NCI-H2227 (cell line): ENCODE data around the gene ERBB4.

ENCODE experiments used
- DNase-seq: peaks from one replicate; lab custom pipeline; 2025; ENCODE audit not compliant: unreplicated experiment; lab: John Stamatoyannopoulos, UW

Gene ERBB4

DNA sequence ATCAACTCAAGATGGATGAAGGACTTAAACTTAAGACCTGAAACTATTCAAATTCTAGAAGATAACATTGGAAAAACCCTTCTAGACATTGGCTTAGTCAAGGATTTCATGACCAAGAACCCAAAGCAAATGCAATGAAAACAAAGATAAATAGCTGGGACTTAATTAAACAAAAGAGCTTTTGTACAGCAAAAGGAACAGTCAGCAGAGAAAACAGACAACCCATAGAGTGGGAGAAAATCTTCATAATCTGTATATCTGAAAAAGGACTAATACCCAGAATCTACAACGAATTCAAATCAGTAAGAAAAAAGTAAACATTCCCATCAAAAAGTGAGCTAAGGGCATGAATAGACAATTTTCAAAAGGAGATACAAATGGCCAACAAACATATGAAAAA lies 171.2 kb downstream of the ERBB4 start:
- DNase-seq, result no peak

DNA sequence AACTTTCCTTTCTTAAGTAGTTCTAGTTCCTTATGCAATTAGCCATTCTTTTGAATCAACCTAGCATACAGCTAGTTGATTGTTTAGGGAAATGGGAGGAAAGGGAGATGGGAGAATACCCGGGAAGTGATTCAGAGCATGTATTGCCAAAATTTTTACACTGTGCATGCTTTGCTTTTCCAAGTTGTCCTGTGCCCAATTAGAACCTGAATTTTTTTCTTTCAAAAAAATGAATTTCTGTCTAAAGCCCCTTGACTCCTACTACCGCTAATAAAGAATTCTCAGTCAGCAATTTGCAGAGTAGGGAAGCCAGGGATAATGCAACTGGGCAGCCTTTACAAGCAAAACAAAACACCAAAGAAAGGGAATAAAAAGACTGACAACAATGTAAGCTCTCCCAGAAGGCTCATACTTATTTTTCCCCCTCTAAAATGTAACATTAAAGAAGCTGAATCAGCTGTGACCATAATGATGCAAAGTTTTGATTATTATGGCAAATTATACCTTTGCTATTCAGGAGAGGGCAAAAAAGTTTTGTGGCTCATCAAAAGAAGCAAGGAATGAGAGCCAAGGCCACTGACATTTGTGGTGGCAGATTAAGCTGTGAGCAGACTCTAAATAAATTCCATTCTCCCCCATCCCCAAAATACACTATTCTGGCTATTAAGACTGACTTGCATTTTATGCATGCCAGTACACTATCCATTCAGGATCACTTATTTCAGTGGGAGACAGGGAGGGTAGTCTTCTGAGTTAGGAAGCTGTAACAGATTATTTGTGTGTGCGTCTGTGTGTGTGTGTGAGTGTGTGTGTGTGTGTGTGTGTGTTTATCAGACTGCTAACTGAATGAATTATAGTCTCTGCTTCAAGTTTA lies 174.3 kb downstream of the ERBB4 start:
- no peak for DNase-seq

DNA sequence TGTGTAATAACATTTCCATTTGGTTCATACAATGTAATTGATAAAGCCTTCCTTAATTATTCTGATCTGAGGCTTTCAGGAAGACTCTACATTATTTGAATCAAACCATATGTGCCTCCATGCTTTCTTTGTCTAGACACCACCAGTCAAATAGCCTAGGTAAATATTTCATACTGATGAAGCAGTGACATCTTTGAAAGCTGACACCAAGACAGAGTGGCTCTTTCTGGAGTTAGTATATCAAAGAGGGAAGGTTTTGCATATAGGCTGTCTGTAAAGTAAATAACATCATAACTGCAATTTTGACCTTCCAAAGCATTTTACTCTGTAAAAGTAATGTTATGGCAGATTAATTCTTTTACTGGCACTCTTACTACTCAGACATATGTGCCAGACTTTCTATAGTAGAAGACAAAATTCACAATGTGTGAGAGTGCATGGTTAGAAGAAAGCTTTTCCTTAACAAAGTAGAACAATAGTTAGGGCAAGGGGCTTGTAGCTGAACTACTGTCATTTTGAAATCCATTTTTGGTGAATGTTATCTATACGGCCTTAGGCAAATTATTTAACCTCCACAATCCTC lies 177.3 kb downstream of the ERBB4 start:
- DNase-seq, result no peak

DNA sequence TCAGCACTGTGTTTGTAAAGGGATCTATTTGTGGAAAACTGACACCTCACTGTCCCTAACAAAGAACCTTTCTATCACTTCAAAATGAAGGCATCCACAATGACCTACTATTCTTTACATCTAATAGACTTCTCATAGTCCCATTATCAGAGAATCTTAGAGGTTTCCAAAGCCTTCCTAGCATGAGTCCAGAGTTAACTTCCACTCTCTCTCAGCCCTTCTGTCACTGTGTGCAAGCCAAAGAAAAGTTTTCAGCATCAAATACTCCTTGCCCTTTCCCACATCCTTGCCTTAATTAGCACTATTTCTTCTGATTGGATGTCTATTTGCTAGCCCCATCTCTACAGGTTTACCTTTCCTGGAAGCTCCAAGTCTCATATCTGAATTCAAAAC lies 178.5 kb downstream of the ERBB4 start:
- DNase-seq, result no peak

DNA sequence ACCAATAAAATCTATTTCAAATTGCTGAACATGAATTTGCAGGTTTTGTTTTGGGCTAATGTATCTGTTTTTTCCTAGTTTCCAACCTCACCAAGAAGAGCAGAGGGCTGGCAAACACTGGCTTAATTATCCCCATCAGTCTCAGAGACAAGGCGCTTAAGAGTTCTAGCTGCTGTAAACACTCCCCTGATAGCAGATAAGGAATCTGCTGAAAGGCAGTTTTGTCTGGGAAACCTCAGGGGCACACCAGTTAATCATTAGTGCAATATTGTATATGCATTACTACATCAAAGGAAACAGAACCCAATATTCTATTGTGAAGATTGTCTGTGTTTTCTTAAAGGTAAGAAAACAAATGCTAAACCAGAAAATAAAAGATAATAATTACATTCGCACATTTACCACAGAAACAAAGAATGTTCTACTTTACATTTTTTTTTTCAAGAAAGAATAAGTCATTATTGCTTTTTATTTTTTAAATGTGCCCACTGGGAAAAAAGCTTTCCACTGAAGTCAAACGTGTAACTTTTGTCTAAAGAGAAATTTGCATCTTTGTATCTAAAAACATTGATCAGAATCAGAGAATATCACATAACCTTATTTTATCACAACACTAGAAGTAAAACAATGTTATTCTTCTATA lies 179.1 kb downstream of the ERBB4 start:
- peak; percentile 20 for DNase-seq

DNA sequence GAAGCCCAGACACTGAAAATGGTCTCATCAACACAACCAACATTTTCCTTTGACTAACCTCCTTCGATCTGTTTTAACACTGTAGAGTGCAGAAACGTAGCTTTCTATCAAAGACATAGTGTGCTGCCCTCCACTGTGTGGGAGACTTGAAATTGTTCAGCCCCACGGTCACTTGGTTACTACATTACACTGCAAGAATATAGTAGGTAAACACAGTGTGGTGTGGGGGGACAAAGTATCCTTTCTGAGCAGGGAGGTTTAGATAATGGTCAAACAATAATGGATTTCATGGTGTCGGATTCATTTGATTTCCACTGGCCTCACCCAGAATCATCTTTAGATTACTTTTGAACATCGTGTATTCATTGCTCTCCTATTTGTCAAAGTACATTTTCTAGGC lies 181.0 kb downstream of the ERBB4 start:
- peak; percentile 27 for DNase-seq

DNA sequence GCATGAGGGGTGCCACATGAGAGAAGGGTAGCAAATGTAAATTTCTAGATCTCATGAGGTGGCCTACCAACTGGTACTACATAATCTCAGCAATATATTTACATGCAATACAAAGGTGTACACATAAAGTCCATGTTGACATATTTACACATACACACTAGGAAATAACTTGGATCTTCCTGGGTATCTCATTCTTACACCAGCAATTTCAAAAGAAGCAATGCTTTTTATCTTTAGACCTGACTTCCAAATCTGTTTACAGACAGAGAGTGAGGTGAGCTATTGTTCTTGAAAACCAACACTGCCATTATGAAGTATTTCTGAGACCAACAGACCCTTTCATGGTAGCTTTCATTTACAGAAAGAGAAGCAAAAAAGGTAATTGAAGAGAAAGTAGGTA lies 184.2 kb downstream of the ERBB4 start:
- no peak for DNase-seq

DNA sequence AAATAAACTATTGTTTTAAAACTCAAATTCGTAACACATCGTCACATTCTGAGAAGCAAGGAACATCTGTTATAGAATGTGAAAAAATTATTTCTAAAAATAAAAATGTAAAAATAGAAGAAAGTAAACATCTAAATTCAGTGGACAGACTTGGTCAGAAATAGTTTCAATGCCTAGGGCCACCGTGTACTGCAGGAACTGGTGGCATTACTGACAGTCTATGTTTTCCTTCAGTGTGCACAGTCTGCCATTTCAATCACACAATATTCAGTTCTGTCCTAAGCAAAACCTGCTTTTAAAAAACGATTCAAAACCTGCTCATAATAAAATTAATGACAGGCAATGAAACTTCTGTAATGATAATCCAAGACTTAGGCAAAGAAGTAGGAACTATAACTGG lies 190.1 kb downstream of the ERBB4 start:
- DNase-seq, result no peak

DNA sequence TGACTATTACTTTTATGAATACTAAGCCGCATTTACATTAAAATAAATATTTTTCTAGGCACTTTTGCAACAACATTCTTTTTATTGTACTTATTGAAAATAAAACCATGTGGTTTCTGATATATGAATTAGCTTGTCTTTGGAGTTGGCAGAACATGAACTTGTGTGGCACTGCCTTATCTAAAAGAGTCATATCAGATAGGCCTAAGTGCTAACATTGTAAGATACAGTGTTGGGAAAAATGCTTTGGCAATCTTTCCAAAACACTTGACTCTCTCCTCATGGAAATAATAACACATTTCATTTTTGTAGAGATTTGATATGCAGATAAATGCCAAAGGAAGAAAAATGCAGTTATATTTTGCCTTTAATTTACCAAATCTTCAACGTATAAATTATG lies 191.7 kb downstream of the ERBB4 start:
- DNase-seq, result no peak

DNA sequence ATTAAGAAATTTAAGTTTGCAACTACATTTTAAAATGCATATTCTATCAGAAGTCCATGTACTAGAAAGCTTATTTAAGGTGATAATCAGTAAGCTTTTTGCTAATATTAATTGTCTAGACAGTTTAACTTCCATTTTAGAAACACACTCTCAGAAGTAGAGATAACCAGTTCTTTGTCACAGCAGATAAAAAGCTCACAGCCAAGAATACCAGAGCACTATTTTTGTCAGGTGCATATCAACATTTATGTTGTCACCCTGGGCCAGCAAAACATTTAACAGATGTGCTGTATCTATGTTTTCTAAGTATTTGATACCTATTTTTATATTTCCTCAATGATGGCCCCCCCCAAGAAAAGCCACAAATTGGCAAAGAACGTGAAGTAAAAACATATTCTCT lies 192.6 kb downstream of the ERBB4 start:
- DNase-seq, result no peak

DNA sequence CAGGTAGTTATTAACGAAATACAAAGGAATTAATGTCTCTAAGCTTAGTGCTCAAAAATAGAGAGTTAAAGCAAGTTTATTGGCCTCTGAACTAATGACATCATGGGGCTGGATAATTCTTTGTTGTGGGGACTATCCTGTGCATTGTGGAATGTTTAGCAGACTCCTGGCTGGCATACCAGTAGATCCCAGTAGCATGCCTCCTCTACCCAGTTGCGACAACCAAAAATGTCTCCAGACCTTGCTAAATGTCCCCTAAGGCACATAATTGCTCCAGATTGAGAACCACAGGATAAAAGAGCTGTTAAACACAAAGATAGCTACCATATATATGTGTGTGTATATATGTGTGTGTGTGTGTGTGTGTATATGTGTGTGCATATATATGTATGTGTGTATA lies 194.5 kb downstream of the ERBB4 start:
- no peak for DNase-seq

DNA sequence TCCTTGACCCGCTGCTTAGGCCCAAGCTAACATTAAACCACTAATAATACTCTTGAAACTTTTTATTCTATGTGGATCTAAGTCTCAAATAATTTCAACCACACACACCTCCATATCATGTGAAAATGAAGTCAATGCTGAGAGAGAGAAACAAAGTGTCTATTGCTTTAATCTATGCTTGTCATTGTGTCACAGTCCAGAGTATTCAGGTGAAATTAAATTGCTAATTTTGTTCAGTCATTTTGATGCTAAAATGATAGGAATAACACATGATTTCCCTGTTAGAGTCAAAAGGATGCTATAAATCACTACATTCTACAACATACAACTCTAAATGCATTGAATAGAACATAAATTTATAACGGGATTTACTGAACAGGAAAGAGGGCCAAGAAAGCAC lies 195.4 kb downstream of the ERBB4 start:
- no peak for DNase-seq

DNA sequence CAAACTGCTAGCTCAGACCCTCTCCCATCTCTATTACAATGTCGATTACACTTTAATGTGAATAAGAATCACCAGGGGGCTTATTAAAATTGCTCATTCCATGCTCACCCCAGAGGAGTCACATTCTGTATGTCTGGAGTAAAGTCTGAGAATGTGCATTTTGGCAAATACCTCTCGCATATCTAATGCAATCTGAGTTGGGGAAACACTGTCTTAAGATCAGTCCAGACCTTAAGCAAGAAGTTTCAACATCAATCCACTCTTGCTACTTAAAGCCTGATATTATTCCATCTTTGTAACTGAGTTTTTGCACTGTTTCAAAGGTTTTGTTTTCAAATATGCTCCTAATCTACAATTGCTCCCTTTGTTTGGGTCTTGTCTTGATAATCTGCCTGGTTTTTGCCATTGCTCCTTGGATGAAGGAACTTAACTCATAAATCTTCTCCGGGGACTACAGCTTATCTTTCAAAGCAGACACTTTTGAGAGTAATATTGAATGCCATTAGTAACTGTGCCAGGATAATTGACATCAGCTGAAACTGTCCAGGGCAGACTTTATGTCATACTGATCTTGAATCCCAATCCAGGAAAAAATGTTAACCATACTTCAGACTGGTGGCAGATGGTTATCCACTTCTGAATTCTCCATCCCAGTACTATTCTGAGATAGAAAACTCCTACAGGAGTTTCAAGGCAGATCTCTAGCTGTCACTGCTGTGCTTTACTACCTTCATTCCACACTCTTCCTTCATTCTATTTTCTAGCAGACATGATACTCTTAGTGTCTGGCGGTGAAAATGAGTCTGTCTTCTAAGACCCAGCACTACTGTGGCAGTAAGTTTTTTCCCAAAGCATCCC lies 200.9 kb downstream of the ERBB4 start:
- no peak for DNase-seq

DNA sequence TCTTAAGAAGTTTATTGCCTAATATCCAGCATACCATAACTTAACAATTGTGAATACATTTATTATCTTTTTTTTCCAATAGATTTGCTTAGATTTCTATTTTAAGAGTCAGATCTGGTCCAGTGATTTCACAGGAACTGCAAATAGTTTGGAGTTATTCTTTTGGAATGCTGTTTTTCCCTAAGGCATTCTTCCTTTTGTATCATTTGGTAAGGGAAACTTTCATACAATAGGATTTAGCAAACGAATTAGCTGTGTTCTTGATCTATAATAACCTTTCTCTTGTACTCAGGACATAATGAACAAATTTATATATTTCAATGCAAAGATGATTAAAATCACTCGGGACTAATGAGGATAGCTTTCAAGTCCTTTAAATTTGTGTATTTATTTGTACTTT lies 201.6 kb downstream of the ERBB4 start:
- DNase-seq, result no peak

DNA sequence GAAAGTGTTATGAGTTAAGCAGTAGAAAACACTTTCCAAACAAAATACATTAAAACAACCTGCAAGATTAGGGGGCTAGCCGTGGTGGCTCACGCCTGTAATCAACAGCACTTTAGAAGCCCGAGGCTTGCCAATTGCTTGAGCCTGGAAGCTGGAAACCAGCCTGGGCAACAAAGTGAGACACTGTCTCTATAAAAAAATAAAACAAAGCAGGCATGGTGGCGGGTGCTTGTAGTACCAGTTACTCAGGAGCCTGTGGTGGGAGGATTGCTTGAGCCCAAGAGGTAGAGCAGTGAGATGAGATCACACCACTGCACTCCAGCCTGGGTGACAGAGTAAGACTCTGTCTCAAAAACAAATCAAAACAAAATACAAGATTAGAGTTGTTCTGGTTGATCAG lies 208.3 kb downstream of the ERBB4 start:
- DNase-seq, result no peak

DNA sequence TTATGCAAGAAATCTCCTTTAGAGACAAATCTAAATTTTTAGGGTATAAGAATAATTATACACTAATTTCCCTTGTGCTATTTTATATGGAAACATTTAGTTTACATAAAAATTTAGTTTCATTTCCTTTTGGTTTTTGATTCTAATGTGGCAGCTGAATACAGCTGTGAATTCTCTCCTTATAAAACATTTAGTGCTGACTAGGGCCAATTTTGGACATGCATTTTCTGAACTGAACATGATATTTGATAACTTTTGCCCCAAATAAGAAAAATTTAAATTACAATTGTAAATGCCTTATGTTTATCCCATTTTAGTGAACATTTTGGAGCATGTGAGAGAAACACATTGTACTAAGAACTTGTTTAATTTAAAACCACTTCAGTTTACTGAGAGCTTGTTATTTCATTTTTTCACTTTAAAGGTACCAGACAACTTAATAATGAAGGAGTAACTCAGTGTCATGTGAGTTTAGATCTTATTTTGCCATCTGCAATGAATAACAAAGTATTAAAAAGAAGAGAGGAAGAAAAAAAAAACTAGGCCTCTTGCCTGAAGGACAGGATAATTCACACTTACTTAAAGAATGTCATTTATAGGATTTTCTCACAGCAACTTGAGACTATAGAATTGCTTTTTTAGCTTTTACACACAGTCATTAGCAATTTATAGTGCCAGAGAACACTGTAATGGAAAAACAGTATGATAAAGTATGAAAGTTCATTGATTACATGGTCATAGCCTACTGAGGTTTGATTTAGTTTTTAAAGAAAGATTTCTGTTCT lies 209.7 kb downstream of the ERBB4 start:
- no peak for DNase-seq

DNA sequence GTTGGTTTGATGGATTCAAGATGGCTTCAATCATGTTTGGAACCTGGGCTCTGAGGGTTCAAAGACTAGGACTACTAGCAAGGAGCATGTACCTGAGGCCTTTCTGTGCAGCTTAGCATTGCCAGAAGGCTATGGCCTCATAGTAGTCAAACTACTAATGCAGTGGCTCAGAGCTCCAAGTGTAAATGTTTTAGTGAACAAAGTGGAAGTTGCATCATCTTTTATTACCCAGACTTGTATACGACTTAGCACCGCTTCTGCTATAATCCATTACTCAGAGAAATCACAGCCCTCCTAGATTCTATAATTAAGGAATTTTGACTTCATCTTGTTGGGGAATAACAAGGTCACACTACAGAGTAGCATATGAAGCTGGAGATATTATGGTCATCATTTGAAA lies 210.5 kb downstream of the ERBB4 start:
- DNase-seq, result no peak

DNA sequence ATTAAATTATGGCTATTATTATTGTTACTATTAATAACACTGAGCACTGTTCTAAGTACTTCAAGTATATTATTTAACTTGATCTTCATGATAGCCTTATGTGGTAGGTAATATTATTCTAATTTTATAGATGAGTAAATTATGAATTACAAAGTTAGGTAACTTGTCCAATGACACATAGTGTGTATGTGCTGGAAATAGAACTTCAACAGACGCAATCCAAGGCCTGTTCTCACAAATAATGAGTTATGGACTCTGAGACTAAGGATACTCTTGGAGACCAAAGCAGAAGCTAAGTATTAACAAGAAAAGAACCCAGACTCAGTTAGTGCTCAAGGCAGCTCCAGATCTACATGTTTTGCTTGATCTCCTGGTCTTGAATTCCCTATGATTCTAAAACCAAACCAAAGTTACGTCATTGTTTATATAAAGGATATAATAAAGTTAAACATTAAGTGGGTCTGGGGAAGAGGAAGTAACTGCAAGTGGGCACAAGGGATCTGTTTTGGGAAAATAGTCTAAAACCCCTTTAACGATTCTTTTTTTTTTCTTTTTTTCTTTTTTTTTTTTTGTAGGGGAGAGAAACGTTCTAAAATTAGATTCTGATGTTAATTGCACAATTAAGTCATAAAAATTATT lies 211.3 kb downstream of the ERBB4 start:
- DNase-seq, result no peak

DNA sequence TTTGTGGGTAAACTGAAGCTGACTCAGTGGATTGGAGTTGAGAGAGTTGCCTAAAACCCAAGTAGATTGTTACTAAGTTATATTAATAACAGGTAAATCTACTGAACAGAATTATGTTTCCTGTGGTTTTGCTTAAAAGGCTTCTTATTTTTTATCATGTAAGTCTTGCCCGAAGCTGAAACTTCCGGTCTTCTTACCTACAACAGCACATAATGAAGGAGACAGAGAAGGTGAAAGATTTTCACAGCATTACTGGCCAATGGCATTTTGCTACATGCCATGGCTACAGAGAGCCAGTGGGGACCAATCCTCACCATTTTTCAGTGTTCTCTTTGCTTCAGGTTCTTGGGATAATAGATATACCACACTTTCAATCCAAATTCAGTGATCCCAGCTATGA lies 220.0 kb downstream of the ERBB4 start:
- DNase-seq, result no peak

DNA sequence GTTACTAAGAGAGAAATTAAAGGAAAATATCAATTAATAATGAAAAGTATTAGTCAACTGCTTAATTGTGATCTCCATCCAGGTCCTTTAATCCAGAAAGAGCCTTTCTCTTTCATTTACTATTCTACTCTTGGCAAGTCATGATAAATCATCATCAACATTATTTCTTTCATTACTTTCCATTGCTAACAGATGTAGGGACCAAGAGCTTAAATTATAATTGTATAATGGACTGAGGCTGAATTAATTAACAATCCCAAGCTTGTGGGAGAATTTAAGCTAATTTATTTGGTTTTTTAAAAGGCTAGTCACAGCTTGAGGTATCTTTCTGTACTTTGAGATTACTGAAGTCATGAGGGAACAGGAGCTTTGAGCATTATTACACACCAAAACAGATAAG lies 223.9 kb downstream of the ERBB4 start:
- no peak for DNase-seq
